Measurements from ENCODE around the gene PDSS2. TPM values are rescaled to one million over a fixed set of nuclear protein-coding genes. Genes with fewer than 3 reads are reported as not detected.
"Not testable (repeated sequence)": the region's sequence is repeated elsewhere in the genome, so short reads cannot be mapped to it uniquely, and the experiment has no call there.

PDSS2 gene
- total RNA-seq, 1 donor from 2014 or later: 19.3 TPM

DNA sequence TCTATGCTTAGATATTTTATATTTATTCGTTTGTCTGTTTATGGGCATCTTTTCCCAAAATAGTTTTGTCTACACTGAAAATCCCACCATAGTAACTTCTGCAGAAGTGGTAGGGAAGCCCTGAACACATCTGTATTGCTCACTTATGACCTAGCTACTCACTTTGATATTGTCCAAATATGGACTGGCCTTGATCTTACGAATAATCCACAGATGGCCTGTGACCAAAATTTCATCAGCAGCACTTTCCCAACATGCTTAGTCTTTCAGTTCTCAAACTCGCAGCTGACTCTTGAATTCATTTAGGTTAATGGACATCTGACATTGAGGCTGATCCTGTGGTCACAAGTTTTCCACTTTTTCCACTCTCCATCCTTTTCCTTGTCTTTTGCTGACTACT, 263.2 kb downstream of the PDSS2 start:
- CTCF ChIA-PET: no interaction called here
- H3K27me3 Mint-ChIP-seq: no peaks in the 10 kb centered on the region
- POLR2A ChIA-PET: no interaction called here
- H3K36me3 Mint-ChIP-seq (ENCODE audit: low read depth): peaks cover 33% of the 10 kb centered on the region
- TF ChIP-seq, protein P1, sequence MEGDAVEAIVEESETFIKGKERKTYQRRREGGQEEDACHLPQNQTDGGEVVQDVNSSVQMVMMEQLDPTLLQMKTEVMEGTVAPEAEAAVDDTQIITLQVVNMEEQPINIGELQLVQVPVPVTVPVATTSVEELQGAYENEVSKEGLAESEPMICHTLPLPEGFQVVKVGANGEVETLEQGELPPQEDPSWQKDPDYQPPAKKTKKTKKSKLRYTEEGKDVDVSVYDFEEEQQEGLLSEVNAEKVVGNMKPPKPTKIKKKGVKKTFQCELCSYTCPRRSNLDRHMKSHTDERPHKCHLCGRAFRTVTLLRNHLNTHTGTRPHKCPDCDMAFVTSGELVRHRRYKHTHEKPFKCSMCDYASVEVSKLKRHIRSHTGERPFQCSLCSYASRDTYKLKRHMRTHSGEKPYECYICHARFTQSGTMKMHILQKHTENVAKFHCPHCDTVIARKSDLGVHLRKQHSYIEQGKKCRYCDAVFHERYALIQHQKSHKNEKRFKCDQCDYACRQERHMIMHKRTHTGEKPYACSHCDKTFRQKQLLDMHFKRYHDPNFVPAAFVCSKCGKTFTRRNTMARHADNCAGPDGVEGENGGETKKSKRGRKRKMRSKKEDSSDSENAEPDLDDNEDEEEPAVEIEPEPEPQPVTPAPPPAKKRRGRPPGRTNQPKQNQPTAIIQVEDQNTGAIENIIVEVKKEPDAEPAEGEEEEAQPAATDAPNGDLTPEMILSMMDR (IDR thresholded peaks at IDR 0.05): no peak
- intact Hi-C loops (cut with micrococcal nuclease): no loop called here
- no peaks in the 10 kb centered on the region for H3K4me1 Mint-ChIP-seq
- H3K9me3 Mint-ChIP-seq: no peaks in the 10 kb centered on the region
- DNase-seq (no peak), ATAC-seq (ENCODE audit: low read depth) (no peak)
- H3K27ac Mint-ChIP-seq: no peak overlapping the region
- H3K4me3 Mint-ChIP-seq: no peak overlapping the region

DNA sequence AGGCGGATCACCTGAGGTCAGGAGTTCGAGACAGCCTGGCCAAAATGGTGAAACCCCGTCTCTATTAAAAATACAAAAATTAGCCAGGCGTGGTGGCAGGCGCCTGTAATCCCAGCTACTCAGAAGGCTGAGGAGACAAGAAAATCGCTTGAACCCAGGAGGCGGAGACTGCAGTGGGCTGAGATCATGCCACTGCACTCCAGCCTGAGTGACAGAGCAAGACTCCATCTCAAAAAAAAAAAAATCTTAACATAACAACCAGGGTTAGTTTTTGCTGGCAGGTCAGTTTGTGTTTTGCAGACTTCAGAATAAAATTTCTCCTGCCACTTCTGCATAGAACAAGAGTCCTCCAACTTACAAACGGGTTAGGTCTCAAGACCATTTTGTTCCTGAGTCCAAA, 264.6 kb downstream of the PDSS2 start:
- H3K27ac Mint-ChIP-seq; H3K4me3 Mint-ChIP-seq; DNase-seq; H3K9me3 Mint-ChIP-seq; POLR2A ChIA-PET; intact Hi-C loops (cut with micrococcal nuclease); CTCF ChIA-PET; ATAC-seq (ENCODE audit: low read depth); H3K4me1 Mint-ChIP-seq; H3K27me3 Mint-ChIP-seq: not testable (repeated sequence)
- H3K36me3 Mint-ChIP-seq (ENCODE audit: low read depth): peaks cover 40% of the 10 kb centered on the region

DNA sequence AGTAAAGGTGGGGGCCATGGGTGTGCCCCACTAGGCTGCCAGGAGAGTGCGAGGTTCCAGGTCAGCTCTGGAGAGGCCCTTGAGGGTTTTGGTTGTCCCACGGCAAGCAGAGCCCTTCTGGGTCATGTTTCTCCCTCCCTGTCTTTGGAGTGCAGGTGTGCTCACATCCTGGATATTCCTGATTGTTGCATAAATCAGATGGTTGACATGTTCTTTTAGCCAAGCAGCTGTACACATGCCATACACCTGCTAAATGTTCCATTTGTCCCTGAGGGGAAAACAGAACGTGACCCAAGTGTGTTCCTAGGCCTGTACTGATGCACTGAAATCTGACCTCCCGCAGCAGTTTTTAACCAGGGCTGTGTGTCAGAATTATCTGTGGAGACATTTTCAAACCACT, 266.5 kb downstream of the PDSS2 start:
- no peaks in the 10 kb centered on the region for H3K27me3 Mint-ChIP-seq
- H3K36me3 Mint-ChIP-seq (ENCODE audit: low read depth): peaks cover 43% of the 10 kb centered on the region
- DNase-seq (no peak), ATAC-seq (ENCODE audit: low read depth) (no peak)
- POLR2A ChIA-PET: no interaction called here
- H3K9me3 Mint-ChIP-seq: no peaks in the 10 kb centered on the region
- H3K4me1 Mint-ChIP-seq: no peaks in the 10 kb centered on the region
- TF ChIP-seq, protein P1 (IDR thresholded peaks at IDR 0.05): no peak
- no peak overlapping the region for H3K27ac Mint-ChIP-seq
- intact Hi-C loops (cut with micrococcal nuclease): no loop called here
- CTCF ChIA-PET: no interaction called here
- H3K4me3 Mint-ChIP-seq: no peak overlapping the region

DNA sequence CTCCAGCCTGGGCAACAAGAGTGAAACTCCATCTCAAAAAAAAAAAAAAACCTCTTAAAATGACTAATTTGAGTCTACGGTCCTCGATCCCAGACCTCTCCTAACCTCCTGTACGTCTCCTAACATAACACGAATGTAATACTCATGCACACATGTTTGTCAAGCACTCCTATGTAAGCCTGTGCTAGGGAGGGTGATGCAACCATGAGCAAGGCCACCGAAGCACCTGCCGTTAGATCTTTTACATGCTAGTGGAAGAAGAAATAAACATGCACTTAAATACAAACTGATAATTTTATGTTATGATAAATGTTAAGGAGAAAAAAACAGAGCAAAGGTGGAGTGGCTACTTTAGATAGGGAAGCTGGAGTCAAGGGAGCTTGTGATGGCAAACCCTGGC, 271.7 kb downstream of the PDSS2 start:
- Mint-ChIP-seq H3K9me3 (no peaks in the 10 kb centered on the region), H3K27me3 (no peaks in the 10 kb centered on the region), H3K27ac (no peak overlapping the region), H3K4me3 (no peak overlapping the region), H3K36me3 (ENCODE audit: low read depth) (peaks cover 34% of the 10 kb centered on the region), H3K4me1 (no peaks in the 10 kb centered on the region)
- ChIA-PET POLR2A (no interaction called here), CTCF (no interaction called here)
- TF ChIP-seq, protein P1 (IDR thresholded peaks at IDR 0.05): no peak
- intact Hi-C loops (cut with micrococcal nuclease): no loop called here
- no peak for ATAC-seq (ENCODE audit: low read depth)
- no peak for DNase-seq

DNA sequence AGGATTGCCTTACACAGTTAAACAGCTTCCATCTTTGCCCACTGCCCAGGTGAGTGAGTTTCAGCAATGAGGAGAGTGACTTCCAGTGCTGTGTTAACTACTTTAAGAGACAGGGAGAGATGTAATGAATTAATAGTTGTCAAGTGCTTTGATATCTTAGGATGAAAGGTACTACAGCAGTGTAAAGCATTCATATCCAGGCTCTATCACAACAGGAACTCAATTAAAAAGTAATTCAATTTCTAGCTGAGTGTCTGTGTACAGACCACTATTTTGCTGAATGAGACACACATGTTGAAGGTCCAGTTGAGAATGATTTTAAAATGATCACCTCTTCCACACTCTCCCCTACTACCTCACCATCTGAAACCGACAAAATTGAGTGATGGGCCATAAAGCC, 273.3 kb downstream of the PDSS2 start:
- DNase-seq: no peak
- TF ChIP-seq, protein P1 (IDR thresholded peaks at IDR 0.05): no peak

DNA sequence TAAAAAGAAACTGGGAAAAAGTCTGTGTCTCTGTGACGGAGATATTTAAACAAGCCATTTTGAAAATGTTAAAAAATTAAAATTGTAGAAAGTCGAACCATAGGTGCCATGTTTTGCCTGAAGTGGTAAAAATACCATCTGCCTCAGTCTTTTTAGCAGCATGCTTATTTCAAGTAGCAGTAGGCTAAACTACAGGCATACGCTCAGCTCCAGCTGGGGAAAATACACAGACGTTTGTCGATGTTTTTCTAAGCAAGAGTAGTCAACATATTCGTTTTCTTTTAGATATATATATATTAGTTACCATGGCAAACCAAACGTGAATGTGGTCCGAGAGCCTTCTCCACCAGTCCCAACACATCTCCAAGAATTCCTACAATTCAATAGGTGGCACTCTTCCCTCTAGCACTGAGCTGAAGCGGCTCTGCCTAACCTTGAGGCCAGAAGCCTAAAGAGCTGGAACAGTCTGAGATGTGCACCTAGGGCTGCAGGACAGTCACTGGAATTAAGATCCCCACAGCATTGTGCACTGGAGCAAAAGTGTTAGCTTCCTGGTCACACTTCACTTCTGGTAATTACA, 273.9 kb downstream of the PDSS2 start:
- Mint-ChIP-seq H3K4me3 (no peak overlapping the region), H3K27me3 (no peaks in the 10 kb centered on the region), H3K27ac (no peak overlapping the region), H3K4me1 (no peaks in the 10 kb centered on the region), H3K9me3 (no peaks in the 10 kb centered on the region), H3K36me3 (ENCODE audit: low read depth) (peaks cover 19% of the 10 kb centered on the region)
- no peak for DNase-seq
- intact Hi-C loops (cut with micrococcal nuclease): no loop called here
- TF ChIP-seq, protein P1 (IDR thresholded peaks at IDR 0.05): no peak
- ATAC-seq (ENCODE audit: low read depth): no peak
- POLR2A ChIA-PET: no interaction called here
- CTCF ChIA-PET: no interaction called here

More for the DNA sequence above, 273.3 kb downstream of the PDSS2 start:
- intact Hi-C loops (cut with micrococcal nuclease): no loop called here
- H3K4me3 Mint-ChIP-seq: no peak overlapping the region
- no peak for ATAC-seq (ENCODE audit: low read depth)
- CTCF ChIA-PET: no interaction called here
- no peaks in the 10 kb centered on the region for H3K9me3 Mint-ChIP-seq
- no peaks in the 10 kb centered on the region for H3K4me1 Mint-ChIP-seq
- POLR2A ChIA-PET: no interaction called here
- no peak overlapping the region for H3K27ac Mint-ChIP-seq
- no peaks in the 10 kb centered on the region for H3K27me3 Mint-ChIP-seq
- H3K36me3 Mint-ChIP-seq (ENCODE audit: low read depth): peaks cover 22% of the 10 kb centered on the region

Data from activated B cell treated with CpG ODN at 0.5 μM for 24 hours (primary cell).